ENCODE data around the gene NBEA.
A peak's percentile ranks its signal among the peaks of the same experiment; 100 is the strongest.

Gene NBEA

GRCh38 chr13:34933349-34933748 is 8.7 kb upstream of the NBEA start:
- H3K27me3 ChIP-seq (ENCODE audit: control insufficient read depth in 1 of 2, insufficient read depth in 2 of 2, low read length in 2 of 2): no peaks in the 10 kb centered on the region
- no peaks in the 10 kb centered on the region for H3K4me1 ChIP-seq (ENCODE audit: insufficient read depth, low read length)
- H3K27ac ChIP-seq (ENCODE audit: low read depth, low read length): no peak overlapping the region
- no peak overlapping the region for H3K9ac ChIP-seq (ENCODE audit: low read length)
- no peaks in the 10 kb centered on the region for H3K36me3 ChIP-seq (ENCODE audit: insufficient read depth, low read length)
- H3K4me3 ChIP-seq (ENCODE audit: low read depth in 1 of 2, low read length in 2 of 2): no peak overlapping the region
- H3K9me3 ChIP-seq (ENCODE audit: low read length): no peaks in the 10 kb centered on the region

- no peak overlapping the region for H3K4me3 ChIP-seq (ENCODE audit: low read depth in 1 of 2, low read length in 2 of 2)
- no peaks in the 10 kb centered on the region for H3K27me3 ChIP-seq (ENCODE audit: control insufficient read depth in 1 of 2, insufficient read depth in 2 of 2, low read length in 2 of 2)
- H3K36me3 ChIP-seq (ENCODE audit: insufficient read depth, low read length): no peaks in the 10 kb centered on the region
- no peak overlapping the region for H3K27ac ChIP-seq (ENCODE audit: low read depth, low read length)
- no peaks in the 10 kb centered on the region for H3K4me1 ChIP-seq (ENCODE audit: insufficient read depth, low read length)
- no peak overlapping the region for H3K9ac ChIP-seq (ENCODE audit: low read length)
- H3K9me3 ChIP-seq (ENCODE audit: low read length): no peaks in the 10 kb centered on the region
Observed at GRCh38 chr13:34933786-34934185, 8.3 kb upstream of the NBEA start.

GRCh38 chr13:34935841-34936240 is 6.2 kb upstream of the NBEA start:
- H3K4me3 ChIP-seq (ENCODE audit: low read depth in 1 of 2, low read length in 2 of 2): no peak overlapping the region

GRCh38 chr13:34939771-34940170 is 2.3 kb upstream of the NBEA start:
- Histone ChIP-seq H3K4me1 (ENCODE audit: insufficient read depth, low read length) (peaks cover 9% of the 10 kb centered on the region), H3K9ac (ENCODE audit: low read length) (no peak overlapping the region), H3K36me3 (ENCODE audit: insufficient read depth, low read length) (no peaks in the 10 kb centered on the region), H3K9me3 (ENCODE audit: low read length) (no peaks in the 10 kb centered on the region), H3K27me3 (ENCODE audit: control insufficient read depth in 1 of 2, insufficient read depth in 2 of 2, low read length in 2 of 2) (no peaks in the 10 kb centered on the region), H3K27ac (ENCODE audit: low read depth, low read length) (no peak overlapping the region), H3K4me3 (ENCODE audit: low read depth in 1 of 2, low read length in 2 of 2) (no peak overlapping the region)

More at GRCh38 chr13:34935841-34936240, 6.2 kb upstream of the NBEA start:
- Histone ChIP-seq H3K9me3 (ENCODE audit: low read length) (no peaks in the 10 kb centered on the region), H3K27ac (ENCODE audit: low read depth, low read length) (no peak overlapping the region), H3K4me1 (ENCODE audit: insufficient read depth, low read length) (no peaks in the 10 kb centered on the region), H3K9ac (ENCODE audit: low read length) (no peak overlapping the region), H3K36me3 (ENCODE audit: insufficient read depth, low read length) (no peaks in the 10 kb centered on the region), H3K27me3 (ENCODE audit: control insufficient read depth in 1 of 2, insufficient read depth in 2 of 2, low read length in 2 of 2) (no peaks in the 10 kb centered on the region)

GRCh38 chr13:34941436-34941834 is 635 bp upstream of the NBEA start:
- Histone ChIP-seq H3K9ac (ENCODE audit: low read length) (no peak overlapping the region), H3K27ac (ENCODE audit: low read depth, low read length) (no peak overlapping the region), H3K4me1 (ENCODE audit: insufficient read depth, low read length) (peaks cover 12% of the 10 kb centered on the region), H3K4me3 (ENCODE audit: low read depth in 1 of 2, low read length in 2 of 2) (peak overlapping the region; percentile 56 to 85), H3K9me3 (ENCODE audit: low read length) (no peaks in the 10 kb centered on the region), H3K36me3 (ENCODE audit: insufficient read depth, low read length) (no peaks in the 10 kb centered on the region), H3K27me3 (ENCODE audit: control insufficient read depth in 1 of 2, insufficient read depth in 2 of 2, low read length in 2 of 2) (no peaks in the 10 kb centered on the region)

- Histone ChIP-seq H3K27ac (ENCODE audit: low read depth, low read length) (peak overlapping the region; percentile 82), H3K9ac (ENCODE audit: low read length) (peak overlapping the region; percentile 72)
Observed at GRCh38 chr13:34942732-34943435, 814 bp downstream of the NBEA start.

GRCh38 chr13:34943436-34944273 is 1.6 kb downstream of the NBEA start:
- Histone ChIP-seq H3K4me1 (ENCODE audit: insufficient read depth, low read length) (peaks cover 12% of the 10 kb centered on the region), H3K27me3 (ENCODE audit: control insufficient read depth in 1 of 2, insufficient read depth in 2 of 2, low read length in 2 of 2) (no peaks in the 10 kb centered on the region), H3K27ac (ENCODE audit: low read depth, low read length) (peak overlapping the region; percentile 82), H3K4me3 (ENCODE audit: low read depth in 1 of 2, low read length in 2 of 2) (peak overlapping the region; percentile 85 to 95), H3K36me3 (ENCODE audit: insufficient read depth, low read length) (no peaks in the 10 kb centered on the region), H3K9me3 (ENCODE audit: low read length) (no peaks in the 10 kb centered on the region), H3K9ac (ENCODE audit: low read length) (peak overlapping the region; percentile 72)

More at GRCh38 chr13:34942732-34943435, 814 bp downstream of the NBEA start:
- Histone ChIP-seq H3K9me3 (ENCODE audit: low read length) (no peaks in the 10 kb centered on the region), H3K4me1 (ENCODE audit: insufficient read depth, low read length) (peaks cover 12% of the 10 kb centered on the region), H3K4me3 (ENCODE audit: low read depth in 1 of 2, low read length in 2 of 2) (peak overlapping the region; percentile 85 to 95), H3K36me3 (ENCODE audit: insufficient read depth, low read length) (no peaks in the 10 kb centered on the region), H3K27me3 (ENCODE audit: control insufficient read depth in 1 of 2, insufficient read depth in 2 of 2, low read length in 2 of 2) (no peaks in the 10 kb centered on the region)

- Histone ChIP-seq H3K4me3 (ENCODE audit: low read depth in 1 of 2, low read length in 2 of 2) (peak overlapping the region in 1 of 2 donors; percentile 85), H3K9ac (ENCODE audit: low read length) (no peak overlapping the region), H3K27ac (ENCODE audit: low read depth, low read length) (peak overlapping the region; percentile 27)
Observed at GRCh38 chr13:34944274-34944634, 2.2 kb downstream of the NBEA start.

GRCh38 chr13:34944751-34945150 is 2.7 kb downstream of the NBEA start:
- no peaks in the 10 kb centered on the region for H3K36me3 ChIP-seq (ENCODE audit: insufficient read depth, low read length)
- H3K4me3 ChIP-seq (ENCODE audit: low read depth in 1 of 2, low read length in 2 of 2): no peak overlapping the region
- no peak overlapping the region for H3K9ac ChIP-seq (ENCODE audit: low read length)
- H3K4me1 ChIP-seq (ENCODE audit: insufficient read depth, low read length): peaks cover 12% of the 10 kb centered on the region
- H3K27ac ChIP-seq (ENCODE audit: low read depth, low read length): no peak overlapping the region
- H3K9me3 ChIP-seq (ENCODE audit: low read length): no peaks in the 10 kb centered on the region
- no peaks in the 10 kb centered on the region for H3K27me3 ChIP-seq (ENCODE audit: control insufficient read depth in 1 of 2, insufficient read depth in 2 of 2, low read length in 2 of 2)

More at GRCh38 chr13:34944274-34944634, 2.2 kb downstream of the NBEA start:
- Histone ChIP-seq H3K36me3 (ENCODE audit: insufficient read depth, low read length) (no peaks in the 10 kb centered on the region), H3K4me1 (ENCODE audit: insufficient read depth, low read length) (peaks cover 12% of the 10 kb centered on the region), H3K9me3 (ENCODE audit: low read length) (no peaks in the 10 kb centered on the region), H3K27me3 (ENCODE audit: control insufficient read depth in 1 of 2, insufficient read depth in 2 of 2, low read length in 2 of 2) (no peaks in the 10 kb centered on the region)

- no peaks in the 10 kb centered on the region for H3K4me1 ChIP-seq (ENCODE audit: insufficient read depth, low read length)
- no peaks in the 10 kb centered on the region for H3K9me3 ChIP-seq (ENCODE audit: low read length)
- no peak overlapping the region for H3K27ac ChIP-seq (ENCODE audit: low read depth, low read length)
- no peaks in the 10 kb centered on the region for H3K27me3 ChIP-seq (ENCODE audit: control insufficient read depth in 1 of 2, insufficient read depth in 2 of 2, low read length in 2 of 2)
- no peak overlapping the region for H3K9ac ChIP-seq (ENCODE audit: low read length)
- no peak overlapping the region for H3K4me3 ChIP-seq (ENCODE audit: low read depth in 1 of 2, low read length in 2 of 2)
- H3K36me3 ChIP-seq (ENCODE audit: insufficient read depth, low read length): no peaks in the 10 kb centered on the region
Observed at GRCh38 chr13:34951528-34951927, 9.5 kb downstream of the NBEA start.

GRCh38 chr13:34959489-34959888 is 17.4 kb downstream of the NBEA start:
- Histone ChIP-seq H3K9ac (ENCODE audit: low read length) (no peak overlapping the region), H3K27ac (ENCODE audit: low read depth, low read length) (no peak overlapping the region), H3K4me1 (ENCODE audit: insufficient read depth, low read length) (no peaks in the 10 kb centered on the region), H3K36me3 (ENCODE audit: insufficient read depth, low read length) (no peaks in the 10 kb centered on the region), H3K4me3 (ENCODE audit: low read depth in 1 of 2, low read length in 2 of 2) (no peak overlapping the region), H3K9me3 (ENCODE audit: low read length) (no peaks in the 10 kb centered on the region), H3K27me3 (ENCODE audit: control insufficient read depth in 1 of 2, insufficient read depth in 2 of 2, low read length in 2 of 2) (no peaks in the 10 kb centered on the region)

Measured in muscle layer of colon (tissue), 2 donors.